Stomach (tissue), 9 donors: ENCODE data around the gene ZIC1. TPM values are rescaled to one million over a fixed set of nuclear protein-coding genes. Genes with fewer than 3 reads are reported as not detected.

Experiments used
- DNase-seq, 2 donors: peaks; one replicate each; pipeline versions ENCODE4 v3.0.0 to v3.0.0-alpha.2; 2013 to 2019
- H3K27ac ChIP-seq, 5 donors: fragments of 200-600 bp in 4 of 5; sonication (generic) in 4 of 5; one replicate each; pipeline ENCODE4 v1.5.1; 2013 to 2019; ENCODE audit warnings: mild to moderate bottlenecking in 1 of 5, moderate library complexity in 1 of 5
- H3K27me3 ChIP-seq, 3 donors: fragments of 200-600 bp; sonication (generic); one replicate each; pipeline ENCODE4 v1.5.1; 2017 to 2019; ENCODE audit warnings: mixed run types in 1 of 3
- H3K36me3 ChIP-seq, 4 donors: fragments of 200-600 bp; sonication (generic); 1 replicate in 3 of 4; 2 replicates in 1 of 4; pipeline ENCODE4 v1.5.1; 2016 to 2019
- H3K4me1 ChIP-seq, 4 donors: fragments of 200-600 bp; sonication (generic); one replicate each; pipeline ENCODE4 v1.5.1; 2016 to 2019
- H3K4me3 ChIP-seq, 4 donors: fragments of 200-600 bp; sonication (generic) in 3 of 4; one replicate each; pipeline ENCODE4 v1.5.1; 2016 to 2019; ENCODE audit warnings: mild to moderate bottlenecking in 1 of 4
- H3K9me3 ChIP-seq, 4 donors: fragments of 200-600 bp; sonication (generic); one replicate each; pipeline ENCODE4 v1.5.1; 2016 to 2019
- EP300 ChIP-seq: sonication (generic); formaldehyde crosslinking; IDR thresholded peaks from one replicate; pipeline ENCODE4 v1.6.1; 2017; ENCODE audit warnings: antibody characterized with exemption
- POLR2A ChIP-seq, 4 donors: fragments of 450-650 bp; IDR thresholded peaks; one replicate each; pipeline ENCODE4 v1.6.1; 2016; ENCODE audit warnings: antibody characterized with exemption in 4 of 4, control low read depth in 2 of 4, mild to moderate bottlenecking in 1 of 4, moderate library complexity in 1 of 4
- POLR2AphosphoS5 ChIP-seq, 3 donors: sonication (generic); formaldehyde crosslinking; IDR thresholded peaks; one replicate each; pipeline ENCODE4 v1.6.1; 2016; ENCODE audit warnings: antibody characterized with exemption in 3 of 3
- WGBS, 5 donors: extraction: QIAGEN DNeasy Blood & Tissue Kit in 3 of 5; methylation state at CpG; one replicate each; pipeline versions ENCODE4 v1.1.5 to v1.1.7; 2013 to 2018; 5-methylcytosine and 5-hydroxymethylcytosine counted together
- intact Hi-C: fragments of 100-400 bp; cut with DNase I; formaldehyde crosslinking; loops from one replicate; pipeline ENCODE4 v1.15.1; 2023; ENCODE audit warnings: low total_unique reads
- polyA plus RNA-seq, 3 donors: library from polyadenylated mRNA; stranded (reverse); fragments of 200-250 nt; gene quantifications; one replicate each; pipeline ENCODE4 v1.2.3, GENCODE V29; 2013
- total RNA-seq, 5 donors: library from RNA; depleted of rRNA; stranded (reverse); fragments of >200 nt; gene quantifications; one replicate each; pipeline versions ENCODE4 v1.1.0 to v1.2.3, GENCODE V29; 2014 to 2016
- TF ChIP-seq, protein P1 (sequence below), 7 experiments: fragments of 450-650 bp in 4 of 7; fragments of 200-600 bp in 3 of 7; sonication (generic) in 3 of 7; IDR thresholded peaks; one replicate each; pipeline ENCODE4 v1.5.1; 2016 to 2019; ENCODE audit warnings: antibody characterized with exemption in 7 of 7, control low read depth in 2 of 7, mild to moderate bottlenecking in 1 of 7
- donor health status: healthy with polysubstance abuse.
- donor health status: Bipolar disorder and iron deficiency.
- donor health status: healthy.

Gene ZIC1
- total and polyA plus RNA-seq, 8 donors = 0.76 TPM; not detected in 7

DNA sequence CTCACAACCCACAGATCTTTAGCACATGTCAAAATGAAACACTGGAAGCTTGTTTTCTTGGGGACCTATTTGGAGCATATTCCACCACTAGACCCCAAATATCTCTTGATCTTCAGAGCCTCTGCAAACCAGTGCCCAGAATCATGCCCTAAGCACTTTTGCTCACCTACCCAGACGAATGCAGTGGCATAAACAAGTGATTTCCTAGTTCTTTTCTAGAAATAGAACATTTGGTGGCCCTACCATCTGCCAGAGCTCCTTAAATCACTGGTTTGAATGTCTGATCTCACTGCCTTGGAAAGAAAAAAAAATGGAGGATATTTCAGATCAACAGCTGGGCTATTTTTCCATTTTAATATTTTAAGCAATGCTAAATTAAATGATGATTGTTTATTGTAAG, 8.2 kb upstream of the ZIC1 start:
- H3K27me3 ChIP-seq = peaks cover 32 to 100% (median 60%) of the 10 kb centered on the region in 3 donors
- H3K27ac ChIP-seq = no peak overlapping the region
- H3K4me1 ChIP-seq = peaks cover 0 to 34% (median 16%) of the 10 kb centered on the region in 4 donors
- WGBS, 5 donors = 10 to 26% (median 12%) methylated on average over 1 of the region's 1 CpG
- intact Hi-C loops = no loop called here
- no peak for DNase-seq
- peaks cover 0 to 22% (median 1%) of the 10 kb centered on the region in 4 donors for H3K9me3 ChIP-seq
- H3K36me3 ChIP-seq = no peaks in the 10 kb centered on the region
- H3K4me3 ChIP-seq = no peak overlapping the region
- no peak for TF ChIP-seq POLR2A (IDR thresholded peaks at IDR 0.05)
- TF ChIP-seq, protein P1, sequence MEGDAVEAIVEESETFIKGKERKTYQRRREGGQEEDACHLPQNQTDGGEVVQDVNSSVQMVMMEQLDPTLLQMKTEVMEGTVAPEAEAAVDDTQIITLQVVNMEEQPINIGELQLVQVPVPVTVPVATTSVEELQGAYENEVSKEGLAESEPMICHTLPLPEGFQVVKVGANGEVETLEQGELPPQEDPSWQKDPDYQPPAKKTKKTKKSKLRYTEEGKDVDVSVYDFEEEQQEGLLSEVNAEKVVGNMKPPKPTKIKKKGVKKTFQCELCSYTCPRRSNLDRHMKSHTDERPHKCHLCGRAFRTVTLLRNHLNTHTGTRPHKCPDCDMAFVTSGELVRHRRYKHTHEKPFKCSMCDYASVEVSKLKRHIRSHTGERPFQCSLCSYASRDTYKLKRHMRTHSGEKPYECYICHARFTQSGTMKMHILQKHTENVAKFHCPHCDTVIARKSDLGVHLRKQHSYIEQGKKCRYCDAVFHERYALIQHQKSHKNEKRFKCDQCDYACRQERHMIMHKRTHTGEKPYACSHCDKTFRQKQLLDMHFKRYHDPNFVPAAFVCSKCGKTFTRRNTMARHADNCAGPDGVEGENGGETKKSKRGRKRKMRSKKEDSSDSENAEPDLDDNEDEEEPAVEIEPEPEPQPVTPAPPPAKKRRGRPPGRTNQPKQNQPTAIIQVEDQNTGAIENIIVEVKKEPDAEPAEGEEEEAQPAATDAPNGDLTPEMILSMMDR (IDR thresholded peaks at IDR 0.05) = no peak
- TF ChIP-seq POLR2AphosphoS5 (IDR thresholded peaks at IDR 0.05) = no peak
- TF ChIP-seq EP300 = no peak

DNA sequence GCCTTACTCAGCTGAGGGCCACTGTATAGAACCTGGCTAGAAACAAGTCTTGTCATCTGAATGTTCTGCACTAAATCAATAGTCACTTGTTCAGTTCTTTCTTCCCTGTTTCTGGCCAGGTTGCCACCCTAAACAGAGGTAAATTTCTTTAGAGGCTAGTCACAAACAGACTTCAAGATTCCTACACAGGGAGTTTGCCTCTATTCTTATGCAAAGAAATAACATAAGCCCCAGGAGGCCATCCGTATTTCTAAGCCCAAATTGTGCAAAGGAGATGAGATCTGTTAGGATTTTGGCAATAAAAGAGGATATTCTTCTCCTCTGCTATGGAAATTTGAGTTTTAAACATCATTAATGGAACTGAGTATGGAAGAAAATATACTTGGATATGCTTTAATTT, 7.7 kb upstream of the ZIC1 start:
- 9 to 19% (median 15%) methylated on average over 1 of the region's 1 CpG for WGBS, 5 donors

DNA sequence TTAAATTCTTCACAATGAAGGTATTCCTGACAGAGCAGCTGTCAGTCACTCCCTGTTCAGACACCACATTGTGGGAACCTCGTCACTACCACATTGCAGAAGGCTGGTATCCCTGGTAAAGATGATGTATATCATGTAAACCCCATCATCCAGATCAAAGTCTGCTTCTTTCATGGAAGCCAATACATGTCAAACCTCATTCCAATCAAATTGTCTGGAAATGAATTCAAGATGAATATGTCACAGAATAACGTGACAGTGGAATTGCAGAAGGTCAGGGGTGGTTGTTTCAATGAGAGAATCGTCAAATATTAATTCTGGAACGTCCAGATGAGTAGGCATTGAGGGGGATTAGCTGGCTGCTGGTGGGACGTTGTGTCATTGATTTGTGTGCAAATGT, 7.0 kb upstream of the ZIC1 start:
- Histone ChIP-seq H3K27ac (no peak overlapping the region), H3K27me3 (peaks cover 33 to 100% (median 60%) of the 10 kb centered on the region in 3 donors), H3K36me3 (no peaks in the 10 kb centered on the region), H3K4me1 (peaks cover 0 to 25% (median 7%) of the 10 kb centered on the region in 4 donors), H3K9me3 (peaks cover 0 to 21% (median 0%) of the 10 kb centered on the region in 4 donors), H3K4me3 (no peak overlapping the region)
- TF ChIP-seq, protein P1 (IDR thresholded peaks at IDR 0.05) = no peak
- TF ChIP-seq POLR2AphosphoS5 (IDR thresholded peaks at IDR 0.05) (no peak), POLR2A (IDR thresholded peaks at IDR 0.05) (no peak), EP300 (no peak)
- 13 to 27% (median 17%) methylated on average over 5 of the region's 5 CpGs for WGBS, 5 donors
- DNase-seq = no peak
- intact Hi-C loops = no loop called here

More for the DNA sequence above, 7.7 kb upstream of the ZIC1 start:
- peaks cover 0 to 30% (median 13%) of the 10 kb centered on the region in 4 donors for H3K4me1 ChIP-seq
- H3K4me3 ChIP-seq = no peak overlapping the region
- intact Hi-C loops = no loop called here
- peaks cover 32 to 100% (median 60%) of the 10 kb centered on the region in 3 donors for H3K27me3 ChIP-seq
- no peak overlapping the region for H3K27ac ChIP-seq
- peaks cover 0 to 22% (median 0%) of the 10 kb centered on the region in 4 donors for H3K9me3 ChIP-seq
- no peaks in the 10 kb centered on the region for H3K36me3 ChIP-seq
- no peak for DNase-seq
- no peak for TF ChIP-seq POLR2A (IDR thresholded peaks at IDR 0.05)
- TF ChIP-seq, protein P1 (IDR thresholded peaks at IDR 0.05) = no peak

DNA sequence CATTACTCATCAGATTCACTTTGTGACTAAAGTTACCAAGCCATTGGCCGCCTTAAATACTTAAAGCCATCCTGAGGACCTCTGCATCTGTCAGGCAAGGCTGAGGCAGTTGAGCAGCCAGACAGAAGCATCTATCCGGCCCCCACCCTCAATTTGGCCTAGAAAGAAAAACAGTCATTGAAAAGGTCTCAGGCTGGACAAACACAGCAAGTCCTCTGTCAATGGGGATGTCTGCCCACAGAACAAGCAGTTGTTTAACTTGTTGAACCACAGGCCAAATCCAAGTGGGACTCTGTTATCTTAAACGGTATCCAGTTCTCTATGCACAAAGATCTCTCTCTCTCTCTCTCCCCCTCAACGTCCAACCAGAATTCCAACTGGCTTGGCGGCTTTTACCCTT, 5.7 kb upstream of the ZIC1 start:
- peaks cover 35 to 100% (median 60%) of the 10 kb centered on the region in 3 donors for H3K27me3 ChIP-seq
- DNase-seq = no peak
- peaks cover 0 to 30% (median 4%) of the 10 kb centered on the region in 4 donors for H3K9me3 ChIP-seq
- H3K4me1 ChIP-seq = peaks cover 0 to 24% (median 6%) of the 10 kb centered on the region in 4 donors
- H3K27ac ChIP-seq = no peak overlapping the region
- intact Hi-C loops = no loop called here
- TF ChIP-seq POLR2A (IDR thresholded peaks at IDR 0.05) = no peak
- TF ChIP-seq EP300 = no peak
- no peak for TF ChIP-seq POLR2AphosphoS5 (IDR thresholded peaks at IDR 0.05)
- TF ChIP-seq, protein P1 (IDR thresholded peaks at IDR 0.05) = no peak
- no peak overlapping the region for H3K4me3 ChIP-seq
- WGBS, 5 donors = 24 to 39% (median 38%) methylated on average over 5 of the region's 5 CpGs
- no peaks in the 10 kb centered on the region for H3K36me3 ChIP-seq
